ENCODE measurements around the gene MAMDC2. TPM values are rescaled to one million over a fixed set of nuclear protein-coding genes. Genes with fewer than 3 reads are reported as not detected.

MAMDC2 gene
- total RNA-seq, 2 donors from 2014 or later = 0.44 to 1.4 TPM

- WGBS, 2 experiments (ENCODE audit: insufficient coverage in 1 of 2, insufficient read length in 1 of 2) = 89 to 100% methylated on average over 3 of the region's 3 CpGs
- H3K9me3 ChIP-seq (ENCODE audit: control insufficient read depth, low read length) = no peaks in the 10 kb centered on the region
- no peak overlapping the region for H3K9ac ChIP-seq (ENCODE audit: extremely low read depth, low read length, poor library complexity, severe bottlenecking)
- no peaks in the 10 kb centered on the region for H3K4me1 ChIP-seq (ENCODE audit: control insufficient read depth, insufficient read depth, low read length)
- no peaks in the 10 kb centered on the region for H3K27me3 Mint-ChIP-seq (ENCODE audit: insufficient read depth)
- DNase-seq = no peak
- no peaks in the 10 kb centered on the region for H3K9me3 Mint-ChIP-seq
- no peaks in the 10 kb centered on the region for H3K36me3 Mint-ChIP-seq (ENCODE audit: low read depth)
- H3K27me3 ChIP-seq (ENCODE audit: control insufficient read depth, insufficient read depth, low read length, poor library complexity, severe bottlenecking) = no peaks in the 10 kb centered on the region
- H3K4me3 Mint-ChIP-seq = no peak overlapping the region
- H3K27ac Mint-ChIP-seq = no peak overlapping the region
- H3K27ac ChIP-seq (ENCODE audit: low read depth, low read length) = no peak overlapping the region
- H3K4me3 ChIP-seq (ENCODE audit: low read length) = no peak overlapping the region
- no peaks in the 10 kb centered on the region for H3K36me3 ChIP-seq (ENCODE audit: control insufficient read depth, insufficient read depth, low read length)
- TF ChIP-seq CTCF (conservative IDR thresholded peaks at IDR 0.05) = no peak
- peaks cover 6% of the 10 kb centered on the region for H3K4me1 Mint-ChIP-seq
These were observed 125.6 kb downstream of the MAMDC2 start for GRCh38 chr9:70169222-70169621.

- Mint-ChIP-seq H3K27me3 (ENCODE audit: insufficient read depth) (no peaks in the 10 kb centered on the region), H3K4me1 (peaks cover 2% of the 10 kb centered on the region), H3K36me3 (ENCODE audit: low read depth) (no peaks in the 10 kb centered on the region), H3K4me3 (no peak overlapping the region), H3K9me3 (no peaks in the 10 kb centered on the region), H3K27ac (no peak overlapping the region)
- no peak for DNase-seq
- no peak overlapping the region for H3K27ac ChIP-seq (ENCODE audit: low read depth, low read length)
- no peak for TF ChIP-seq CTCF (conservative IDR thresholded peaks at IDR 0.05)
- no peaks in the 10 kb centered on the region for H3K4me1 ChIP-seq (ENCODE audit: control insufficient read depth, insufficient read depth, low read length)
- H3K27me3 ChIP-seq (ENCODE audit: control insufficient read depth, insufficient read depth, low read length, poor library complexity, severe bottlenecking) = no peaks in the 10 kb centered on the region
- H3K4me3 ChIP-seq (ENCODE audit: low read length) = no peak overlapping the region
- 94 to 95% methylated on average over 4 to 7 of the region's 7 CpGs for WGBS, 2 experiments (ENCODE audit: insufficient coverage in 1 of 2, insufficient read length in 1 of 2)
- no peak overlapping the region for H3K9ac ChIP-seq (ENCODE audit: extremely low read depth, low read length, poor library complexity, severe bottlenecking)
- H3K36me3 ChIP-seq (ENCODE audit: control insufficient read depth, insufficient read depth, low read length) = no peaks in the 10 kb centered on the region
- H3K9me3 ChIP-seq (ENCODE audit: control insufficient read depth, low read length) = no peaks in the 10 kb centered on the region
These were observed 126.6 kb downstream of the MAMDC2 start for GRCh38 chr9:70170151-70170790.

- no peaks in the 10 kb centered on the region for H3K27me3 ChIP-seq (ENCODE audit: control insufficient read depth, insufficient read depth, low read length, poor library complexity, severe bottlenecking)
- TF ChIP-seq CTCF (conservative IDR thresholded peaks at IDR 0.05) = no peak
- no peak overlapping the region for H3K27ac ChIP-seq (ENCODE audit: low read depth, low read length)
- H3K27me3 Mint-ChIP-seq (ENCODE audit: insufficient read depth) = no peaks in the 10 kb centered on the region
- no peaks in the 10 kb centered on the region for H3K4me1 ChIP-seq (ENCODE audit: control insufficient read depth, insufficient read depth, low read length)
- no peaks in the 10 kb centered on the region for H3K36me3 ChIP-seq (ENCODE audit: control insufficient read depth, insufficient read depth, low read length)
- DNase-seq = no peak
- no peaks in the 10 kb centered on the region for H3K36me3 Mint-ChIP-seq (ENCODE audit: low read depth)
- H3K9me3 ChIP-seq (ENCODE audit: control insufficient read depth, low read length) = no peaks in the 10 kb centered on the region
- H3K9me3 Mint-ChIP-seq = no peaks in the 10 kb centered on the region
- no peaks in the 10 kb centered on the region for H3K4me1 Mint-ChIP-seq
- WGBS, 2 experiments (ENCODE audit: insufficient coverage in 1 of 2, insufficient read length in 1 of 2) = 89% methylated on average over 1 of the region's 1 CpG; no CpG with 5 or more reads in 1 of the 2 experiments
- H3K4me3 ChIP-seq (ENCODE audit: low read length) = no peak overlapping the region
- no peak overlapping the region for H3K9ac ChIP-seq (ENCODE audit: extremely low read depth, low read length, poor library complexity, severe bottlenecking)
- no peak overlapping the region for H3K4me3 Mint-ChIP-seq
- H3K27ac Mint-ChIP-seq = no peak overlapping the region
These were observed 128.9 kb downstream of the MAMDC2 start for GRCh38 chr9:70172532-70172931.
